ENCODE results near the gene TRIM72. TPM values are rescaled to one million over a fixed set of nuclear protein-coding genes. Genes with fewer than 3 reads are reported as not detected.
A peak's percentile ranks its signal among the peaks of the same experiment; 100 is the strongest.

Gene TRIM72
- polyA plus RNA-seq, 4 donors = under 0.01 to 0.32 (median 0.13) TPM

- FAIRE-seq = no peak
- Histone ChIP-seq H3K27ac (ENCODE audit: low read depth in 1 of 3, low read length in 2 of 3) (peak overlapping the region; percentile 63 to 95 (median 82)), H3K4me3 (ENCODE audit: low read depth in 1 of 3, low read length in 3 of 3) (peak overlapping the region; percentile 66 to 79 (median 70)), H3K9me3 (ENCODE audit: control insufficient read depth in 2 of 2, insufficient read depth in 1 of 2, low read depth in 1 of 2, low read length in 1 of 2) (no peaks in the 10 kb centered on the region), H3K36me3 (ENCODE audit: control insufficient read depth in 3 of 3, insufficient read depth in 2 of 3, low read depth in 1 of 3, low read length in 3 of 3) (peaks cover 0 to 22% (median 0%) of the 10 kb centered on the region in 3 donors), H3K27me3 (ENCODE audit: control insufficient read depth in 3 of 3, insufficient read depth in 3 of 3, low read length in 3 of 3) (no peaks in the 10 kb centered on the region), H3K4me1 (ENCODE audit: control insufficient read depth in 3 of 3, insufficient read depth in 2 of 3, low read depth in 1 of 3, low read length in 2 of 3) (peaks cover 0 to 18% (median 8%) of the 10 kb centered on the region in 3 donors)
- WGBS, 3 donors = 6 to 11% (median 9%) methylated on average over 29 to 35 of the region's 35 CpGs
- DNase-seq = peak; percentile 75 to 82
Observed at GRCh38 chr16:31201582-31202413, 12.1 kb upstream of the TRIM72 start.

DNA sequence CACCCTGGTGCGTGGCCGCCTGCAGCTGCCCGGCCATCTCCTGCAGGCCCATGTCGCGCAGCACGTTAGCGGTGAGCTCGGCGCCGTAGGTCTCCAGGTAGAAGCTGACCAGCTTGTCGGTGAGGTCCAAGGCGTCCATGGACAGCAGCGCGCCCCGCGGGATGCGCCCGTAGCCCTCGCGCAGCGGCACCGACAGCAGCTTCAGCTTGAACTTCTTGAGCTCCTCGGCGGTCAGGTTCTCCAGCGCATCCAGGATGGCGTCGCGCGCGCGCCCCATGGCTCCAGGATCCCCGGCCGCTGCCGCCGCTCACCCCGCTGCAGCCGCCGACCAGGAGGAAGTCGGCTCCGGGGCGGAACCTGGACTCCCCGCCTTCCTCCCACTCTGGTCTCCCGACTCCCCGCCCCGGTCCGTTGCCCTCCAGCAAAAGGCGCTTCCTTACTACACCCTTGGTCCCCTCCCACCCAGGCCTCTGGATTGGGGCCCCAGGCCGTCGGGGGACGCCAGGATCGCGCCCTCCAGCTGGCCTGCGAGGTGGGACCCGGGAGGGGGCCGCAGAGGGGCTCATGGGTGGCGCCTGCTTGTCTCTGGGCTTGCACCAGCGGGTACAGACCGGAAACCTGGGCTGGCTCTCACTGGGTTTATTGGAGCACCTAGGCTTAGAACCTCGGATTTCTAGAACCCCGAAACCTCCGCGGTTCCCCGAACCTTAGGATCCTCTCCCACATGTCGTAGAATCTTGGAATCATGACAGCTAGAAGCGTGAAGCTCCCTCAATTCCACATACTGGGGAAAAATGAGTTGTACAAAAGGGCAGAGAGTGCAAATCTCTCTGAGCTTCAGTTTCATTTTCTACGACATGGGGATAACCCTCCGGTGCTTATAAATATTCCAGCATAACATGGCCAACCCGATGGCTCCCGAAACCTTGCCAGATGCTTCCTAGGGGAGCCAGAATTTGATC is 11.2 kb upstream of the TRIM72 start, which contains the start of gene PYCARD:
Gene PYCARD (minus strand): TSS at position 347 of the 962 bp plus-strand sequence. CDS start 70 bp downstream, at position 277.
- Histone ChIP-seq H3K27me3 (ENCODE audit: control insufficient read depth in 3 of 3, insufficient read depth in 3 of 3, low read length in 3 of 3) (no peaks in the 10 kb centered on the region), H3K9me3 (ENCODE audit: control insufficient read depth in 2 of 2, insufficient read depth in 1 of 2, low read depth in 1 of 2, low read length in 1 of 2) (no peaks in the 10 kb centered on the region), H3K4me3 (ENCODE audit: low read depth in 1 of 3, low read length in 3 of 3) (peak within 1 kb of the TSS; percentile 66 to 79 (median 70)), H3K4me1 (ENCODE audit: control insufficient read depth in 3 of 3, insufficient read depth in 2 of 3, low read depth in 1 of 3, low read length in 2 of 3) (peaks cover 0 to 24% (median 13%) of the 10 kb centered on the region in 3 donors), H3K36me3 (ENCODE audit: control insufficient read depth in 3 of 3, insufficient read depth in 2 of 3, low read depth in 1 of 3, low read length in 3 of 3) (peaks cover 0 to 15% (median 0%) of the 10 kb centered on the region in 3 donors), H3K27ac (ENCODE audit: low read depth in 1 of 3, low read length in 2 of 3) (peak within 1 kb of the TSS; percentile 71 to 95 (median 82))
- WGBS, 3 donors = 2 to 5% (median 4%) methylated on average over 63 to 69 of the region's 69 CpGs
- FAIRE-seq (no peak), DNase-seq (peak; percentile 79 to 87)

- H3K9me3 ChIP-seq (ENCODE audit: control insufficient read depth in 2 of 2, insufficient read depth in 1 of 2, low read depth in 1 of 2, low read length in 1 of 2) = no peaks in the 10 kb centered on the region
- peaks cover 0 to 29% (median 10%) of the 10 kb centered on the region in 3 donors for H3K4me1 ChIP-seq (ENCODE audit: control insufficient read depth in 3 of 3, insufficient read depth in 2 of 3, low read depth in 1 of 3, low read length in 2 of 3)
- no peaks in the 10 kb centered on the region for H3K27me3 ChIP-seq (ENCODE audit: control insufficient read depth in 3 of 3, insufficient read depth in 3 of 3, low read length in 3 of 3)
- WGBS, 3 donors = 88 to 91% (median 91%) methylated on average over 9 of the region's 9 CpGs
- no peak for DNase-seq
- no peak overlapping the region for H3K27ac ChIP-seq (ENCODE audit: low read depth in 1 of 3, low read length in 2 of 3)
- peaks cover 0 to 5% (median 0%) of the 10 kb centered on the region in 3 donors for H3K36me3 ChIP-seq (ENCODE audit: control insufficient read depth in 3 of 3, insufficient read depth in 2 of 3, low read depth in 1 of 3, low read length in 3 of 3)
- no peak for FAIRE-seq
- no peak overlapping the region for H3K4me3 ChIP-seq (ENCODE audit: low read depth in 1 of 3, low read length in 3 of 3)
Observed at GRCh38 chr16:31204871-31205666, 8.8 kb upstream of the TRIM72 start.

DNA sequence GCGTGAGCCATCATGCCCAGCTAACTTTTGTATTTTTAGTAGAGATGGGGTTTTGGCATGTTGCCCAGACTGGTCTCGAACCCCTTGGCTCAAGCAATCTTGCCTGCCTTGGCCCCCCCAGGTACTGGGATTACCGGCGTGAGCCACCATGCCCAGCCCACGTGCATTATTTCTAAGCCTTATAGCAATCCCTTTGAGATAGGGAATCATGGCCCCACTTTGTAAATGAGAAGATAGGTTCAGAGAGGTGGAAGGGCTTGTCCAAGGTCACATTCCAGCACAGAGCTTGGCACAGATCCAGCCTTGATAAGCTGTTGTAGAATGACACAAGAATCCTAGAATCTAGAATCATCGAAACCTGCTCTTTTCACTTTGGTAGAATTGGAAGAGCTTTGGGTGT is 7.1 kb upstream of the TRIM72 start:
- 19 to 54% (median 45%) methylated on average over 6 of the region's 6 CpGs for WGBS, 3 donors
- FAIRE-seq (no peak), DNase-seq (peak; percentile 49 to 83)
- Histone ChIP-seq H3K4me1 (ENCODE audit: control insufficient read depth in 3 of 3, insufficient read depth in 2 of 3, low read depth in 1 of 3, low read length in 2 of 3) (peaks cover 0 to 17% (median 10%) of the 10 kb centered on the region in 3 donors), H3K27ac (ENCODE audit: low read depth in 1 of 3, low read length in 2 of 3) (no peak overlapping the region), H3K27me3 (ENCODE audit: control insufficient read depth in 3 of 3, insufficient read depth in 3 of 3, low read length in 3 of 3) (no peaks in the 10 kb centered on the region), H3K4me3 (ENCODE audit: low read depth in 1 of 3, low read length in 3 of 3) (no peak overlapping the region), H3K36me3 (ENCODE audit: control insufficient read depth in 3 of 3, insufficient read depth in 2 of 3, low read depth in 1 of 3, low read length in 3 of 3) (no peaks in the 10 kb centered on the region), H3K9me3 (ENCODE audit: control insufficient read depth in 2 of 2, insufficient read depth in 1 of 2, low read depth in 1 of 2, low read length in 1 of 2) (no peaks in the 10 kb centered on the region)

GRCh38 chr16:31213342-31213741 is 577 bp upstream of the TRIM72 start:
- H3K4me3 ChIP-seq (ENCODE audit: low read depth in 1 of 3, low read length in 3 of 3) = no peak overlapping the region
- no peak for FAIRE-seq
- DNase-seq = no peak
- H3K4me1 ChIP-seq (ENCODE audit: control insufficient read depth in 3 of 3, insufficient read depth in 2 of 3, low read depth in 1 of 3, low read length in 2 of 3) = peaks cover 0 to 22% (median 0%) of the 10 kb centered on the region in 3 donors
- no peaks in the 10 kb centered on the region for H3K36me3 ChIP-seq (ENCODE audit: control insufficient read depth in 3 of 3, insufficient read depth in 2 of 3, low read depth in 1 of 3, low read length in 3 of 3)
- 96 to 100% (median 98%) methylated on average over 1 of the region's 1 CpG for WGBS, 3 donors
- peaks cover 0 to 30% (median 13%) of the 10 kb centered on the region in 3 donors for H3K27me3 ChIP-seq (ENCODE audit: control insufficient read depth in 3 of 3, insufficient read depth in 3 of 3, low read length in 3 of 3)
- H3K9me3 ChIP-seq (ENCODE audit: control insufficient read depth in 2 of 2, insufficient read depth in 1 of 2, low read depth in 1 of 2, low read length in 1 of 2) = no peaks in the 10 kb centered on the region
- no peak overlapping the region for H3K27ac ChIP-seq (ENCODE audit: low read depth in 1 of 3, low read length in 2 of 3)

DNA sequence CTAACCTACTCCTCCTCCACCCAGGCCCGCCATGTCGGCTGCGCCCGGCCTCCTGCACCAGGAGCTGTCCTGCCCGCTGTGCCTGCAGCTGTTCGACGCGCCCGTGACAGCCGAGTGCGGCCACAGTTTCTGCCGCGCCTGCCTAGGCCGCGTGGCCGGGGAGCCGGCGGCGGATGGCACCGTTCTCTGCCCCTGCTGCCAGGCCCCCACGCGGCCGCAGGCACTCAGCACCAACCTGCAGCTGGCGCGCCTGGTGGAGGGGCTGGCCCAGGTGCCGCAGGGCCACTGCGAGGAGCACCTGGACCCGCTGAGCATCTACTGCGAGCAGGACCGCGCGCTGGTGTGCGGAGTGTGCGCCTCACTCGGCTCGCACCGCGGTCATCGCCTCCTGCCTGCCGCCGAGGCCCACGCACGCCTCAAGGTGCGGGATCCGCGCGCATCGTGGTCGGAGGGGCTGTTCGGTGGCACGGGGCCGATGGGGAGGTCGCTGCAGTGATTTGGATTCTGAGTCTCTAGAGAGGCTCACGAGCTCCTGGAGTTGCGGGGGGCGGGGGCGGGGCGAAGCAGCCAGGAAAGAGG is 878 bp downstream of the TRIM72 start:
- no peaks in the 10 kb centered on the region for H3K36me3 ChIP-seq (ENCODE audit: control insufficient read depth in 3 of 3, insufficient read depth in 2 of 3, low read depth in 1 of 3, low read length in 3 of 3)
- 16 to 24% (median 24%) methylated on average over 34 to 58 of the region's 58 CpGs for WGBS, 3 donors
- FAIRE-seq (no peak), DNase-seq (no peak)
- H3K27me3 ChIP-seq (ENCODE audit: control insufficient read depth in 3 of 3, insufficient read depth in 3 of 3, low read length in 3 of 3) = peaks cover 0 to 30% (median 13%) of the 10 kb centered on the region in 3 donors
- peaks cover 0 to 17% (median 0%) of the 10 kb centered on the region in 3 donors for H3K4me1 ChIP-seq (ENCODE audit: control insufficient read depth in 3 of 3, insufficient read depth in 2 of 3, low read depth in 1 of 3, low read length in 2 of 3)
- peak overlapping the region in 2 of 3 donors; percentile 35 to 47 for H3K4me3 ChIP-seq (ENCODE audit: low read depth in 1 of 3, low read length in 3 of 3)
- no peak overlapping the region for H3K27ac ChIP-seq (ENCODE audit: low read depth in 1 of 3, low read length in 2 of 3)
- no peaks in the 10 kb centered on the region for H3K9me3 ChIP-seq (ENCODE audit: control insufficient read depth in 2 of 2, insufficient read depth in 1 of 2, low read depth in 1 of 2, low read length in 1 of 2)

- WGBS, 3 donors = 1 to 2% (median 2%) methylated on average over 61 to 63 of the region's 63 CpGs
- Histone ChIP-seq H3K9me3 (ENCODE audit: control insufficient read depth in 2 of 2, insufficient read depth in 1 of 2, low read depth in 1 of 2, low read length in 1 of 2) (no peaks in the 10 kb centered on the region), H3K4me3 (ENCODE audit: low read depth in 1 of 3, low read length in 3 of 3) (peak overlapping the region in 2 of 3 donors; percentile 35 to 47), H3K4me1 (ENCODE audit: control insufficient read depth in 3 of 3, insufficient read depth in 2 of 3, low read depth in 1 of 3, low read length in 2 of 3) (peaks cover 0 to 17% (median 0%) of the 10 kb centered on the region in 3 donors), H3K27me3 (ENCODE audit: control insufficient read depth in 3 of 3, insufficient read depth in 3 of 3, low read length in 3 of 3) (peaks cover 0 to 30% (median 13%) of the 10 kb centered on the region in 3 donors), H3K36me3 (ENCODE audit: control insufficient read depth in 3 of 3, insufficient read depth in 2 of 3, low read depth in 1 of 3, low read length in 3 of 3) (no peaks in the 10 kb centered on the region), H3K27ac (ENCODE audit: low read depth in 1 of 3, low read length in 2 of 3) (no peak overlapping the region)
- peak; percentile 59 to 76 for DNase-seq
- no peak for FAIRE-seq
Observed at GRCh38 chr16:31215287-31216162, 1.6 kb downstream of the TRIM72 start.
